H1 (cell line): ENCODE results near the gene GIT1. TPM values are rescaled to one million over a fixed set of nuclear protein-coding genes. Genes with fewer than 3 reads are reported as not detected.

ENCODE experiments used
- CBX5 ChIP-seq: fragments of 300-800, 300-1000 bp; sonication (generic); IDR thresholded peaks from 2 replicates; pipeline ENCODE4 v1.7.1; 2016; ENCODE audit warnings: antibody characterized with exemption, low read length, low read depth
- CHD1 ChIP-seq: IDR thresholded peaks from 2 replicates; pipeline ENCODE4 v1.6.1; 2012; ENCODE audit warnings: low read depth, low read length, improper control_type of control experiment
- HDAC2 ChIP-seq, 2 experiments: fragments of 300-600 bp in 1 of 2; sonication (generic) in 1 of 2; IDR thresholded peaks; 2 replicates each; pipeline ENCODE4 v1.6.1; 2011 to 2012; ENCODE audit warnings: low read depth in 2 of 2, low read length in 2 of 2, mild to moderate bottlenecking in 2 of 2, moderate library complexity in 2 of 2, borderline replicate concordance in 1 of 2, inconsistent platforms in 1 of 2
- MAFK ChIP-seq: IDR thresholded peaks from 2 replicates; pipeline ENCODE4 v1.6.1; 2012; ENCODE audit warnings: low read depth, mild to moderate bottlenecking, improper control_type of control experiment, low read length
- PHF8 ChIP-seq: fragments of 200-600 bp; sonication (generic); conservative IDR thresholded peaks from 2 replicates; pipeline ENCODE4 v1.7.1; 2012; ENCODE audit warnings: low read depth, mild to moderate bottlenecking, inconsistent platforms, low read length, moderate library complexity
- RBBP5 ChIP-seq: IDR thresholded peaks from 2 replicates; pipeline ENCODE4 v1.7.1; 2012; ENCODE audit warnings: low read depth, mild to moderate bottlenecking, inconsistent platforms, low read length, moderate library complexity, borderline replicate concordance
- RXRA ChIP-seq: IDR thresholded peaks from 2 replicates; pipeline ENCODE4 v1.6.1; 2011; ENCODE audit warnings: low read depth, mild to moderate bottlenecking, low read length, moderate library complexity; ENCODE audit not compliant: insufficient read depth
- SRF ChIP-seq: IDR thresholded peaks from 2 replicates; pipeline ENCODE4 v1.6.1; 2011; ENCODE audit warnings: mild to moderate bottlenecking, low read depth, low read length, moderate library complexity
- polyA plus RNA-seq, 7 experiments: library from polyadenylated mRNA; depleted of rRNA in 3 of 7; stranded (reverse) in 5 of 7; unstranded in 2 of 7; fragments of >200 nt in 5 of 7; fragments of 200-250 nt in 2 of 7; gene quantifications; 1 replicate in 5 of 7; 2 replicates in 1 of 7; 4 replicates in 1 of 7; pipeline versions ENCODE4 v1.2.1 to v1.2.3, GENCODE V29; 2011 to 2013; ENCODE audit warnings: missing spikeins in 2 of 7, mixed read lengths in 2 of 7
- total RNA-seq: library from RNA; stranded (reverse); fragmentation: NEBNext Ultra II Directional; extraction: Animal tissue kit (Norgen Biotek cat#: 25700); gene quantifications from 2 replicates; pipeline ENCODE4 v1.2.1, GENCODE V29; 2021
- TF ChIP-seq, protein P1 (sequence below): fragments of 300-600 bp; sonication (generic); IDR thresholded peaks from 2 replicates; pipeline ENCODE4 v1.7.1; 2012; ENCODE audit warnings: low read length, moderate library complexity, mild to moderate bottlenecking, inconsistent platforms; ENCODE audit not compliant: insufficient replicate concordance

The GIT1 gene
- total and polyA plus RNA-seq, 2 of the 8 experiments (the other 6 are each of a cell fraction or from before 2014, with no cell fraction given): 62.4 to 63.0 TPM

DNA sequence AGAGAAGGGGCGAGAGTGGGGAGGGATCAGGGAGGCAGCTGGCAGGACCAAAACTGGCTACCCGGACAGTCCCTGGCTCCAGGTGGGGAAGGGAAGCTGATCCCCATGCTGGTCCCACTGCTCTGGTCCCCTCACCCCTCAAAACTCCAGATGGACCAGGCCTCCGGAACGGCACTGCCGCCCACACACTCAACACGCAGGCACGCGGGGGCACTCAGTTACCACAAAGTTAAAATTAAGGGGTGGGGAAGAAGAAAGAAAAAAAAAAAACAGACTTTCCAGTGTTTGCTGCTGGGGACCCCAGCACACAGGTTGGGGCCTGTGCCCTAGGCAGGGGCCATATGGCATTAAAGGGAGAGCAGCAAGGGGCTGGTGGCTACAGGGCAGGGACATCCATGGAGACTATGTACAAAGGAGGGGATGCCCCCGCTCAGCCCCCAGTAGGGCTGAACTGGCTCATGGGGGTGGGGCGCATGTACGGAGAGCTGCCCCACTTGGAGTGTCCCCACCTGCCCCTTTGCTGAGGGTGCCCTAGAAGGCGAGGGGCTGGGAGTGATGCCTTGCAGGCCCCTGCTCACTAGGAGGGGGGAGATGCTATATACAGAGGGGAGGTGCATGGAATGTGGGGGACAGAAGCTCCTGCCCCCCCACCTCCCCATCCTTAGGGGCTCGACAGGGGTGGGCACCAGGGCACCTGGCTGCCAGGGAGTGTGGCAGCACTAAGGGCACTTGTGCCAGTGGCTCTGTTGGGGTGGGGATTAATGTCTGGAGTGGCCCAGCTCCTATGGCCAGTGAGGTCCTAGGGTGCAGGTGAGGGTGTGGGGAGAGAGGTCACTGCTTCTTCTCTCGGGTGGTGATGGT is 15.3 kb downstream of the GIT1 start (continued):
- TF ChIP-seq PHF8 (no peak), RBBP5 (no peak), HDAC2 (IDR thresholded peaks at IDR 0.05; ENCODE audit: borderline replicate concordance in 1 of 2, low read depth in 2 of 2, low read length in 2 of 2) (no peak), CHD1 (no peak), MAFK (no peak), RXRA (no peak), SRF (no peak), CBX5 (no peak)
- TF ChIP-seq, protein P1, sequence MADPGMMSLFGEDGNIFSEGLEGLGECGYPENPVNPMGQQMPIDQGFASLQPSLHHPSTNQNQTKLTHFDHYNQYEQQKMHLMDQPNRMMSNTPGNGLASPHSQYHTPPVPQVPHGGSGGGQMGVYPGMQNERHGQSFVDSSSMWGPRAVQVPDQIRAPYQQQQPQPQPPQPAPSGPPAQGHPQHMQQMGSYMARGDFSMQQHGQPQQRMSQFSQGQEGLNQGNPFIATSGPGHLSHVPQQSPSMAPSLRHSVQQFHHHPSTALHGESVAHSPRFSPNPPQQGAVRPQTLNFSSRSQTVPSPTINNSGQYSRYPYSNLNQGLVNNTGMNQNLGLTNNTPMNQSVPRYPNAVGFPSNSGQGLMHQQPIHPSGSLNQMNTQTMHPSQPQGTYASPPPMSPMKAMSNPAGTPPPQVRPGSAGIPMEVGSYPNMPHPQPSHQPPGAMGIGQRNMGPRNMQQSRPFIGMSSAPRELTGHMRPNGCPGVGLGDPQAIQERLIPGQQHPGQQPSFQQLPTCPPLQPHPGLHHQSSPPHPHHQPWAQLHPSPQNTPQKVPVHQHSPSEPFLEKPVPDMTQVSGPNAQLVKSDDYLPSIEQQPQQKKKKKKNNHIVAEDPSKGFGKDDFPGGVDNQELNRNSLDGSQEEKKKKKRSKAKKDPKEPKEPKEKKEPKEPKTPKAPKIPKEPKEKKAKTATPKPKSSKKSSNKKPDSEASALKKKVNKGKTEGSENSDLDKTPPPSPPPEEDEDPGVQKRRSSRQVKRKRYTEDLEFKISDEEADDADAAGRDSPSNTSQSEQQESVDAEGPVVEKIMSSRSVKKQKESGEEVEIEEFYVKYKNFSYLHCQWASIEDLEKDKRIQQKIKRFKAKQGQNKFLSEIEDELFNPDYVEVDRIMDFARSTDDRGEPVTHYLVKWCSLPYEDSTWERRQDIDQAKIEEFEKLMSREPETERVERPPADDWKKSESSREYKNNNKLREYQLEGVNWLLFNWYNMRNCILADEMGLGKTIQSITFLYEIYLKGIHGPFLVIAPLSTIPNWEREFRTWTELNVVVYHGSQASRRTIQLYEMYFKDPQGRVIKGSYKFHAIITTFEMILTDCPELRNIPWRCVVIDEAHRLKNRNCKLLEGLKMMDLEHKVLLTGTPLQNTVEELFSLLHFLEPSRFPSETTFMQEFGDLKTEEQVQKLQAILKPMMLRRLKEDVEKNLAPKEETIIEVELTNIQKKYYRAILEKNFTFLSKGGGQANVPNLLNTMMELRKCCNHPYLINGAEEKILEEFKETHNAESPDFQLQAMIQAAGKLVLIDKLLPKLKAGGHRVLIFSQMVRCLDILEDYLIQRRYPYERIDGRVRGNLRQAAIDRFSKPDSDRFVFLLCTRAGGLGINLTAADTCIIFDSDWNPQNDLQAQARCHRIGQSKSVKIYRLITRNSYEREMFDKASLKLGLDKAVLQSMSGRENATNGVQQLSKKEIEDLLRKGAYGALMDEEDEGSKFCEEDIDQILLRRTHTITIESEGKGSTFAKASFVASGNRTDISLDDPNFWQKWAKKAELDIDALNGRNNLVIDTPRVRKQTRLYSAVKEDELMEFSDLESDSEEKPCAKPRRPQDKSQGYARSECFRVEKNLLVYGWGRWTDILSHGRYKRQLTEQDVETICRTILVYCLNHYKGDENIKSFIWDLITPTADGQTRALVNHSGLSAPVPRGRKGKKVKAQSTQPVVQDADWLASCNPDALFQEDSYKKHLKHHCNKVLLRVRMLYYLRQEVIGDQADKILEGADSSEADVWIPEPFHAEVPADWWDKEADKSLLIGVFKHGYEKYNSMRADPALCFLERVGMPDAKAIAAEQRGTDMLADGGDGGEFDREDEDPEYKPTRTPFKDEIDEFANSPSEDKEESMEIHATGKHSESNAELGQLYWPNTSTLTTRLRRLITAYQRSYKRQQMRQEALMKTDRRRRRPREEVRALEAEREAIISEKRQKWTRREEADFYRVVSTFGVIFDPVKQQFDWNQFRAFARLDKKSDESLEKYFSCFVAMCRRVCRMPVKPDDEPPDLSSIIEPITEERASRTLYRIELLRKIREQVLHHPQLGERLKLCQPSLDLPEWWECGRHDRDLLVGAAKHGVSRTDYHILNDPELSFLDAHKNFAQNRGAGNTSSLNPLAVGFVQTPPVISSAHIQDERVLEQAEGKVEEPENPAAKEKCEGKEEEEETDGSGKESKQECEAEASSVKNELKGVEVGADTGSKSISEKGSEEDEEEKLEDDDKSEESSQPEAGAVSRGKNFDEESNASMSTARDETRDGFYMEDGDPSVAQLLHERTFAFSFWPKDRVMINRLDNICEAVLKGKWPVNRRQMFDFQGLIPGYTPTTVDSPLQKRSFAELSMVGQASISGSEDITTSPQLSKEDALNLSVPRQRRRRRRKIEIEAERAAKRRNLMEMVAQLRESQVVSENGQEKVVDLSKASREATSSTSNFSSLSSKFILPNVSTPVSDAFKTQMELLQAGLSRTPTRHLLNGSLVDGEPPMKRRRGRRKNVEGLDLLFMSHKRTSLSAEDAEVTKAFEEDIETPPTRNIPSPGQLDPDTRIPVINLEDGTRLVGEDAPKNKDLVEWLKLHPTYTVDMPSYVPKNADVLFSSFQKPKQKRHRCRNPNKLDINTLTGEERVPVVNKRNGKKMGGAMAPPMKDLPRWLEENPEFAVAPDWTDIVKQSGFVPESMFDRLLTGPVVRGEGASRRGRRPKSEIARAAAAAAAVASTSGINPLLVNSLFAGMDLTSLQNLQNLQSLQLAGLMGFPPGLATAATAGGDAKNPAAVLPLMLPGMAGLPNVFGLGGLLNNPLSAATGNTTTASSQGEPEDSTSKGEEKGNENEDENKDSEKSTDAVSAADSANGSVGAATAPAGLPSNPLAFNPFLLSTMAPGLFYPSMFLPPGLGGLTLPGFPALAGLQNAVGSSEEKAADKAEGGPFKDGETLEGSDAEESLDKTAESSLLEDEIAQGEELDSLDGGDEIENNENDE: no peak
